HEK293T (cell line): ENCODE results near the gene VSIG10L.

Source experiments
- ARNT ChIP-seq: fragments of 450-650 bp; IDR thresholded peaks from 2 replicates; pipeline ENCODE4 v1.6.1; 2017; ENCODE audit warnings: mild to moderate bottlenecking
- BHLHE40 ChIP-seq: fragments of 450-650 bp; IDR thresholded peaks from 2 replicates; pipeline ENCODE4 v1.6.1; 2016; ENCODE audit warnings: mild to moderate bottlenecking, moderate library complexity, borderline replicate concordance
- FOXA1 ChIP-seq: fragments of 450-650 bp; IDR thresholded peaks from 2 replicates; pipeline ENCODE4 v1.6.1; 2016; ENCODE audit warnings: mild to moderate bottlenecking
- FOXK2 ChIP-seq: fragments of 450-650 bp; IDR thresholded peaks from 2 replicates; pipeline ENCODE4 v1.6.1; 2016; ENCODE audit warnings: mild to moderate bottlenecking
- FOXM1 ChIP-seq: fragments of 450-650 bp; IDR thresholded peaks from 2 replicates; pipeline ENCODE4 v1.6.1; 2017; ENCODE audit warnings: mild to moderate bottlenecking, borderline replicate concordance
- L3MBTL2 ChIP-seq: fragments of 450-650 bp; conservative IDR thresholded peaks from 2 replicates; pipeline ENCODE4 v1.6.1; 2016; ENCODE audit warnings: mild to moderate bottlenecking
- NFRKB ChIP-seq: fragments of 450-650 bp; IDR thresholded peaks from 2 replicates; pipeline ENCODE4 v1.6.1; 2016; ENCODE audit warnings: mild to moderate bottlenecking, moderate library complexity
- PKNOX1 ChIP-seq: fragments of 450-650 bp; IDR thresholded peaks from 2 replicates; pipeline ENCODE4 v1.6.1; 2016

DNA sequence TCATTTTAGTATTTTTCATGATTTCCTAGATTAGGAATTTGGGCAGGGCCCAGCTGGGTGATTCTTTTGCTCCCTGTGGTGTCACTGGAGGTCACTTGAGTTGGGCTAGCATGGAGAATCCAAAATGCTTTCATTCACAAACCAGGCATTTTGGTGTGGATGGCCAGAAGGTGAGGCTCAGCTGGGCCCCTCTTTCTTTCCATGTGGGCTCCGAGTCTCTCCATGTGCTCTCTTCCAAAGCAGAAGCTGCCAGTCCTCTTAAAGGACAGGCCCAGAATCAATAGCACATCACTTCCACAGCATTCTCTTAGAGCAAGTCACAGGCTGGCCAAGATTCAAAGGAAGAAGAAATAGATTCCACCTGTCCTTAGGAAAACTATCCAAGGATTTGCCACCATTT is 52.3 kb downstream of the VSIG10L start:
- TF ChIP-seq BHLHE40 (no peak), FOXM1 (no peak), FOXK2 (no peak), PKNOX1 (no peak), FOXA1 (no peak), ARNT (no peak), NFRKB (no peak), L3MBTL2 (no peak)
